K562 (cell line): ENCODE data around the gene GORASP1. TPM values are rescaled to one million over a fixed set of nuclear protein-coding genes. Genes with fewer than 3 reads are reported as not detected.

Experiments
- ASH1L ChIP-seq: fragments of 450-650 bp; IDR thresholded peaks from 2 replicates; pipeline ENCODE4 v1.6.1; 2018; ENCODE audit warnings: borderline replicate concordance, mild to moderate bottlenecking, low read depth; ENCODE audit not compliant: partially characterized antibody
- BHLHE40 ChIP-seq: IDR thresholded peaks from 2 replicates; pipeline ENCODE4 v1.6.1; 2011; ENCODE audit warnings: low read length, improper control_type of control experiment
- BRF1 ChIP-seq: IDR thresholded peaks from 3 replicates; pipeline ENCODE4 v1.6.1; 2011; ENCODE audit warnings: borderline replicate concordance, mild to moderate bottlenecking; ENCODE audit not compliant: insufficient read length; ENCODE audit errors: extremely low read depth
- CEBPZ ChIP-seq: fragments of 150-350 bp; IDR thresholded peaks from 2 replicates; pipeline ENCODE4 v1.6.1; 2014; ENCODE audit warnings: low read depth, mild to moderate bottlenecking, low read length, borderline replicate concordance
- EGR1 ChIP-seq: fragments of 450-650 bp; conservative IDR thresholded peaks from 2 replicates; pipeline ENCODE4 v1.6.1; 2017; ENCODE audit warnings: mild to moderate bottlenecking
- FOXJ2 ChIP-seq: fragments of 200-800 bp; sonication (Bioruptor generic); IDR thresholded peaks from 2 replicates; pipeline ENCODE4 v1.6.1; 2016; ENCODE audit warnings: missing genetic modification characterization, missing compliant biosample characterization
- GMEB1 ChIP-seq: fragments of 250-450 bp; sonication (Bioruptor Pico); IDR thresholded peaks from 2 replicates; pipeline ENCODE4 v1.4.0; 2020; ENCODE audit warnings: mild to moderate bottlenecking
- HCFC1 ChIP-seq: IDR thresholded peaks from 2 replicates; pipeline ENCODE4 v1.6.1; 2012; ENCODE audit warnings: low read depth, low read length, improper control_type of control experiment
- HEY1 ChIP-seq: fragments of 250-450 bp; sonication (Bioruptor Pico); IDR thresholded peaks from 2 replicates; pipeline ENCODE4 v1.5.0; 2020; ENCODE audit warnings: mild to moderate bottlenecking, moderate library complexity, borderline replicate concordance
- HMGN3 ChIP-seq: IDR thresholded peaks from 2 replicates; pipeline ENCODE4 v1.6.1; 2011; ENCODE audit warnings: borderline replicate concordance, low read depth, mild to moderate bottlenecking, mixed read lengths, low read length; ENCODE audit not compliant: insufficient read length; ENCODE audit errors: extremely low read depth
- IFI16 ChIP-seq: fragments of 250-450 bp; sonication (Bioruptor Pico); IDR thresholded peaks from 2 replicates; pipeline ENCODE4 v2.1.2; 2022; ENCODE audit warnings: mild to moderate bottlenecking, inconsistent platforms
- JUN ChIP-seq, 2 experiments: sonication (generic) in 1 of 2; formaldehyde crosslinking in 1 of 2; IDR thresholded peaks; 2 replicates each; pipeline versions ENCODE4 v1.6.1 to v1.8.0; 2012 to 2022; ENCODE audit warnings: borderline replicate concordance in 2 of 2, mild to moderate bottlenecking in 2 of 2, improper control_type of control experiment in 1 of 2, low read depth in 1 of 2, low read length in 1 of 2, missing genetic modification reagents in 1 of 2
- NR2C1 ChIP-seq, 2 experiments: fragments of 450-650 bp; IDR thresholded peaks; 2 replicates each; pipeline ENCODE4 v1.6.1; 2017; ENCODE audit warnings: mild to moderate bottlenecking in 2 of 2, antibody characterized with exemption in 1 of 2, inconsistent platforms in 1 of 2, missing compliant biosample characterization in 1 of 2, missing genetic modification characterization in 1 of 2
- POLR3G ChIP-seq: IDR thresholded peaks from 2 replicates; pipeline ENCODE4 v1.6.1; 2011; ENCODE audit not compliant: insufficient read length, insufficient replicate concordance; ENCODE audit errors: extremely low read depth
- ZFP1 ChIP-seq: fragments of 450-650 bp; formaldehyde crosslinking; IDR thresholded peaks from 2 replicates; pipeline ENCODE4 v1.4.0; 2020; ENCODE audit warnings: mild to moderate bottlenecking, mixed read lengths
- ZKSCAN3 ChIP-seq: fragments of 250-450 bp; sonication (Bioruptor Pico); IDR thresholded peaks from 2 replicates; pipeline ENCODE4 v1.4.0; 2020
- ZNF224 ChIP-seq: sonication (generic); formaldehyde crosslinking; IDR thresholded peaks from 2 replicates; pipeline ENCODE4 v1.8.0; 2022; ENCODE audit warnings: mild to moderate bottlenecking, missing genetic modification reagents
- ZNF354B ChIP-seq: fragments of 250-450 bp; sonication (Bioruptor Pico); IDR thresholded peaks from 2 replicates; pipeline ENCODE4 v1.4.0; 2020
- ZNF551 ChIP-seq: fragments of 250-450 bp; sonication (Bioruptor Pico); IDR thresholded peaks from 2 replicates; pipeline ENCODE4 v1.5.0; 2021; ENCODE audit warnings: mild to moderate bottlenecking, moderate library complexity
- ZNF639 ChIP-seq, 2 experiments: fragments of 200-800 bp in 1 of 2; sonication (Bioruptor generic) in 1 of 2; sonication (generic) in 1 of 2; formaldehyde crosslinking in 1 of 2; IDR thresholded peaks in 1 of 2; conservative IDR thresholded peaks in 1 of 2; 2 replicates each; pipeline versions ENCODE4 v1.5.0 to v1.6.1; 2016 to 2020; ENCODE audit warnings: missing compliant biosample characterization in 1 of 2, missing genetic modification characterization in 1 of 2, missing genetic modification reagents in 1 of 2
- ZNF77 ChIP-seq: fragments of 250-450 bp; sonication (Bioruptor Pico); IDR thresholded peaks from 2 replicates; pipeline ENCODE4 v1.5.0; 2020
- polyA plus RNA-seq, 8 experiments: library from polyadenylated mRNA; depleted of rRNA in 4 of 8; stranded (reverse) in 5 of 8; unstranded in 3 of 8; fragments of >200 nt; fragmentation: Nextera tagmentation in 2 of 8; fragmentation: Illumina TruSeq in 1 of 8; extraction: Ambion mirVana in 2 of 8; extraction: Trizol in 1 of 8; gene quantifications; 2 replicates each; pipeline versions ENCODE4 v1.2.1 to v1.2.3, GENCODE V29; 2011 to 2014; ENCODE audit warnings: inconsistent platforms in 1 of 8, missing spikeins in 1 of 8
- total RNA-seq, 7 experiments: library from RNA; depleted of rRNA in 6 of 7; stranded (reverse); fragments of >200 nt in 6 of 7; fragmentation: Illumina TruSeq in 2 of 7; extraction: Trizol in 2 of 7; gene quantifications; 2 replicates each; pipeline versions ENCODE4 v1.2.1 to v1.2.3, GENCODE V29; 2011 to 2021; ENCODE audit warnings: low replicate concordance in 1 of 7

GORASP1 gene
- total and polyA plus RNA-seq, 9 of the 15 experiments (the other 6 are each of a cell fraction or from before 2014, with no cell fraction given) = 8.4 to 87.9 (median 67.6) TPM

GRCh38 chr3:39107388-39108199 is at the start of gene GORASP1, which contains the start of gene TTC21A (continued):
- TF ChIP-seq POLR3G = no peak
- TF ChIP-seq ZNF224 = no peak
- no peak for TF ChIP-seq BHLHE40
- 0 out of 2 replicates have a peak, but pooled peaks have one; percentile 43 for TF ChIP-seq GMEB1 (CRISPR knock-in tag)
- TF ChIP-seq EGR1 = 0 out of 2 replicates have a peak, but pooled peaks have one; percentile 39
- no peak for TF ChIP-seq ZNF77
- no peak for TF ChIP-seq JUN (IDR thresholded peaks at IDR 0.05; ENCODE audit: borderline replicate concordance, low read depth, low read length)
- no peak for TF ChIP-seq JUN (CRISPR knock-in tag; IDR thresholded peaks at IDR 0.05; ENCODE audit: borderline replicate concordance)
- no peak for TF ChIP-seq HEY1 (CRISPR knock-in tag)
- no peak for TF ChIP-seq ASH1L
- no peak for TF ChIP-seq BRF1
- no peak for TF ChIP-seq NR2C1 (IDR thresholded peaks at IDR 0.05)
- TF ChIP-seq NR2C1 (tag; IDR thresholded peaks at IDR 0.05) = no peak
- no peak for TF ChIP-seq CEBPZ
- TF ChIP-seq HMGN3 = no peak
- TF ChIP-seq ZFP1 (CRISPR knock-in tag) = no peak
- TF ChIP-seq ZNF639 (CRISPR knock-in tag; conservative IDR thresholded peaks at IDR 0.05 in 1 of 2, IDR thresholded peaks at IDR 0.05 in 1 of 2) = peak in 1 of 2 experiments; percentile 77; a peak in 1 of 4 replicates
- no peak for TF ChIP-seq IFI16 (CRISPR knock-in tag)
- TF ChIP-seq HCFC1 = peak; percentile 68
- TF ChIP-seq ZNF551 (CRISPR knock-in tag) = no peak
- TF ChIP-seq ZKSCAN3 (CRISPR knock-in tag) = no peak
- TF ChIP-seq FOXJ2 (tag) = no peak
- TF ChIP-seq ZNF354B (CRISPR knock-in tag) = no peak
